GM12874 (cell line): Measurements from ENCODE around the gene SPAG5.
A peak's percentile ranks its signal among the peaks of the same experiment; 100 is the strongest.

Experiments used
- CTCF ChIP-seq: IDR thresholded peaks from 2 replicates; pipeline ENCODE4 v1.5.1; 2011; ENCODE audit warnings: low read depth, mild to moderate bottlenecking, control low read depth, low read length, moderate library complexity; ENCODE audit not compliant: insufficient read depth

Gene SPAG5

GRCh38 chr17:28616281-28616680, 17.5 kb upstream of the SPAG5 start:
- TF ChIP-seq CTCF = no peak

- TF ChIP-seq CTCF = no peak
Observed at GRCh38 chr17:28615260-28615940, 16.6 kb upstream of the SPAG5 start.

GRCh38 chr17:28613931-28614381, 15.1 kb upstream of the SPAG5 start, which contains the start of gene RSKR:
TSS of gene RSKR (minus strand) at chr17:28614185. CDS start at chr17:28614161, 24 bp downstream.
- TF ChIP-seq CTCF = no peak

GRCh38 chr17:28612936-28613872, 14.4 kb upstream of the SPAG5 start:
- TF ChIP-seq CTCF = peak; percentile 74

- TF ChIP-seq CTCF = no peak
Observed at GRCh38 chr17:28612531-28612930, 13.7 kb upstream of the SPAG5 start.

GRCh38 chr17:28610376-28610775, 11.6 kb upstream of the SPAG5 start:
- no peak for TF ChIP-seq CTCF
